Retinal pigment epithelial cell (primary cell): ENCODE results near the gene RCVRN.

Experiments used
- DNase-seq: peaks from one replicate; pipeline ENCODE4 v3.0.0-alpha.2; 2010; ENCODE audit warnings: low read depth
- H3K4me3 ChIP-seq: 2 replicates; pipeline ENCODE4 v1.5.1; 2011; ENCODE audit warnings: mild to moderate bottlenecking, low read length, control low read depth, moderate library complexity
- TF ChIP-seq, protein P1 (sequence below): conservative IDR thresholded peaks from 2 replicates; pipeline ENCODE4 v1.5.1; 2011; ENCODE audit warnings: low read depth, low read length, control low read depth, inconsistent platforms

RCVRN gene

DNA sequence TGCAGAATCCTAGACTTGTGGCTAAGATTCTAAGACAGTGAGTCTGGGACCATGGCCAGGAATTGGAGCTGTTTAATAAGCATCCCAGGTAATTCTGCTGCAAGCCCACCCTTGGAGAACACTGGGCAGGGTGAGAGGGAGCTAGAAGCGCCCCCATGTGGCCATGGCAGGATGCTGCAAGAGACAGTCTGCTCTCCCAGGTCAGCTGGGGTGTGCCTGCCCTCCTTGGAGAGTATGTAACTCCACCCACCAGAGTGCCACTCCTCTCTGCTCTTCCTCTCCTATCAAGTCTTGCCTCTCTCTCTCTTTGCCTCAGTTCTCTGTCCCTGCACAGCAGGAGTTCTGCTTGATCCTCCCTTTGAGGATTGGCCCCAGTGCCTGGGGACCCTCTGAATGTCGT is 14.9 kb downstream of the RCVRN start:
- DNase-seq, result no peak
- H3K4me3 ChIP-seq, result no peak overlapping the region
- TF ChIP-seq, protein P1, sequence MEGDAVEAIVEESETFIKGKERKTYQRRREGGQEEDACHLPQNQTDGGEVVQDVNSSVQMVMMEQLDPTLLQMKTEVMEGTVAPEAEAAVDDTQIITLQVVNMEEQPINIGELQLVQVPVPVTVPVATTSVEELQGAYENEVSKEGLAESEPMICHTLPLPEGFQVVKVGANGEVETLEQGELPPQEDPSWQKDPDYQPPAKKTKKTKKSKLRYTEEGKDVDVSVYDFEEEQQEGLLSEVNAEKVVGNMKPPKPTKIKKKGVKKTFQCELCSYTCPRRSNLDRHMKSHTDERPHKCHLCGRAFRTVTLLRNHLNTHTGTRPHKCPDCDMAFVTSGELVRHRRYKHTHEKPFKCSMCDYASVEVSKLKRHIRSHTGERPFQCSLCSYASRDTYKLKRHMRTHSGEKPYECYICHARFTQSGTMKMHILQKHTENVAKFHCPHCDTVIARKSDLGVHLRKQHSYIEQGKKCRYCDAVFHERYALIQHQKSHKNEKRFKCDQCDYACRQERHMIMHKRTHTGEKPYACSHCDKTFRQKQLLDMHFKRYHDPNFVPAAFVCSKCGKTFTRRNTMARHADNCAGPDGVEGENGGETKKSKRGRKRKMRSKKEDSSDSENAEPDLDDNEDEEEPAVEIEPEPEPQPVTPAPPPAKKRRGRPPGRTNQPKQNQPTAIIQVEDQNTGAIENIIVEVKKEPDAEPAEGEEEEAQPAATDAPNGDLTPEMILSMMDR, result peak; percentile 80

DNA sequence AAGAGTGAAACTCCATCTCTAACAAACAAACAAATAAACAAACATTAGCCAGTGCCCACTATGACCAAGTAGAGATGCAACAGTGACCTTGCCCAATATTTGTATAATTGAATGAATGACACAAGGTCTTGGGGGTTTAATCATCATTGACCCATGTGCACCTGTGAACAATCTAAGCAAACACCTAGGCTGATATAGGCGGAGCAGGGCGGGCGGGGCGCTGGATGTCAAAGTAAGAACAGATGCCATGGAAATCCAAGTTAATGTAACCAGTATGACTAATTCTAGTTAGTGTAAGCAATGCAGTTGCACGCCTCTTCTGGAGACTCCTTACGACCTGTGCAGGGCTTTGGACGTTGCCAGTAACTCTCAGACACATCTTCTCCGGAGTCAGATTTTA is 17.6 kb downstream of the RCVRN start:
- H3K4me3 ChIP-seq, result no peak overlapping the region
- TF ChIP-seq, protein P1, result no peak
- no peak for DNase-seq

DNA sequence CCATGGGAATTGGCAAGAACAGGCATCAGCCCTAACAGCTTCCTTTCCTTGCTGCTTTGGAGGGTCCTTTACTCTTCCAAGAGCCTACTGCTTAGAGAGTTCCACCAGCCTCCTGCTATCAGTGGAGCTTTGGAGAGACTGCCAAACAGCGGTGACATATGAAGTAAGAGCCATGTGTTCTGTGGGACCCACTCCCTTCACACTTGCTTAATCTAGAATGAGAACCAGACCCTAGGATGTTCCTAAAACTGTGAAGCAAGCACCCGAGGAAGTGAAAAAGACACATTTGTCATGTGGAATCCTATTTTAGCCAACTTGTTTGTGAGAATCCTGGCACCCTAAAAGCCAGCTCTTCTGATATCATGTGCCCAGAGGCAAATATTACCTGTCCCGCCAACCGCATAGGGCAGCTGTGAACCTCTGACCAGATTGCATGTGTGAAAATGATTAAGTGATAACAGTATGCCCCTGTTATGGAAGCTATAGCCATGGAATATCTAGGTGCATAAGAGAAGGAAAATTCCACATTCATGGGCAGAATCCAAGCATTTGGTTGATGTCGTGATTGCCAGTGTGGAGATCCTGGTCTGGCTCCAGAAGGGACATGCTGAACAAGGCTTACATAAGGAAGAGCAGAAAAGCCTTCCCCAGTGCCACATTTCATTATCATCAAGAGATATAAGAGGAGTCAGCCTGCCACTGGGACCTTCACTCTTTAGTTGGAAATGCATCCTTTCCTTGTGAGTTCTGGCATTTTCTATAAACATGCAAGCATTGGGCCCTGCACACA is 18.7 kb downstream of the RCVRN start:
- TF ChIP-seq, protein P1, result no peak
- no peak for DNase-seq
- H3K4me3 ChIP-seq, result no peak overlapping the region

DNA sequence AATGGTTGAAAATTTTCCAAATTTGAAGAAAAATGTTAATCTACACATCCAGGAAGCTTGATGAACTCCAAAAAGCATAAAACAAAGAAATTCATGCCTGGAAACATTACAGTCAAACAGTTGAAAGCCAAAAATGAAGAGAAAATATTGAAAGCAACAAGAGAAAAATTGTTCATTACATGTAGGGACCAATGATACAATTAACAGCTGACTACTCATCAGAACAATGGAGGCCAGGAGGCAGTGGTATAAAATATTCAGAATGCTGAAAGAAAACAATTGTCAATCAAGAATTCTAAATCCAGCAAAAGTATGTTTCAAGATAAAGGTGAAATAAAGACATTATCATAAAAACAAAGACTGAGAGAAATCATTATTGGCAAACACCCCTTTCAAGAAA is 21.6 kb downstream of the RCVRN start:
- no peak for DNase-seq
- TF ChIP-seq, protein P1, result no peak
- H3K4me3 ChIP-seq, result no peak overlapping the region

DNA sequence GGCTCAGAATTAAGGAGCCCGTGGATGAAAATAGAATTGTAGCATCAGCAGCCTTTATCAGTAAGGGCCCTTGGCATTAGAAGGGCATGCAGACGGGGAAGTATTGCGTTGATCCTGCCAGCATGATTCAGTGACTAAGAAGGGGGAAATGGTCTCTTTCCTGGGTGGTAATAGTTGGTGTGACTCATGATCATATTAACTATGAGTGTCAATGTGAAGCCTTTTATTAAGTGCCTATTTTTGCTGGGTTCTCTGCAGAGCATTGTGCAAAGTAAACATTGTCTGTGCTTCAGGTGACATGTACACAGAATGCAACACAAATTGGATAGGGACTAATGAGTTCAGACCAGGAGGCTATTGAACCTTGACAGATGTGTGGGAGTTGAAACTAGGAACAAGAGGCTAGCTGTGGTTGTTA is 24.5 kb downstream of the RCVRN start:
- H3K4me3 ChIP-seq, result no peak overlapping the region
- peak; percentile 85 for DNase-seq
- TF ChIP-seq, protein P1, result no peak

DNA sequence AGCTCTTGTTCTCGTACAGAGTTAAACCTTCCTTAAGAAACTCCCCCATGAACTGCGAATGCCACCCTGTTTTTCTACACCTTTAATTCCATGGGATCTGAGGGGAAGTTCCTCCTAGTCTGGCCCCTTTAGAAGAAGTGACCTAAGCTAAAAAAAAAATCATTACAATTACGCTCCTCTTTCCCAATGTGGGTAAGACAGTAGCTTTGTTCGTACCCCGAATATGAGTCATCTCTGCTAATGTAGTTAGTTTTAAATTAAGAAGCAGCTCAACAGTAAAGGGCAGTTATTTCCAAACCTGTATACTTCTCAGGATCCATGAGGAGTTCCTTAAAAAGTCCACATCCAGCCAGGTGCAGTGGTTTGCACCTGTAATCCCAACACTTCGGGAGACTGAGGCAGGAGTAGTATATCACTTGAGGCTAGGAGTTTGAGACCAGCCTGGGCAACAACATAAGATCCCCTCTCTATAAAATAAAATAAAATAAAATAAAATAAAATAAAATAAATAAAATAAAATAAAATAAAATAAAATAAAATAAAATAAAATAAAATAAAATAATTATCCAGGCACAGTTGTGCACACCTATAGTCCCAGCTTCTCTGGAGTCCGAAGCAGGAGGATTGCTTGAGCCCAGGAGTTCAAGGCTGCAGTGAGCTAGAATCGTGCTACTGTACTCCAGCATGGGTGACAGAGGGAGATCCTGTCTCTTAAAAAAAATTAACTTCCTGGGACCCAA is 26.1 kb downstream of the RCVRN start:
- no peak for DNase-seq
- TF ChIP-seq, protein P1, result no peak
- H3K4me3 ChIP-seq, result no peak overlapping the region
